ENCODE data around the gene NOXO1. TPM values are rescaled to one million over a fixed set of nuclear protein-coding genes. Genes with fewer than 3 reads are reported as not detected.

NOXO1 gene
- total and polyA plus RNA-seq, 2 experiments from 2014 or later: 2.0 to 2.6 TPM

DNA sequence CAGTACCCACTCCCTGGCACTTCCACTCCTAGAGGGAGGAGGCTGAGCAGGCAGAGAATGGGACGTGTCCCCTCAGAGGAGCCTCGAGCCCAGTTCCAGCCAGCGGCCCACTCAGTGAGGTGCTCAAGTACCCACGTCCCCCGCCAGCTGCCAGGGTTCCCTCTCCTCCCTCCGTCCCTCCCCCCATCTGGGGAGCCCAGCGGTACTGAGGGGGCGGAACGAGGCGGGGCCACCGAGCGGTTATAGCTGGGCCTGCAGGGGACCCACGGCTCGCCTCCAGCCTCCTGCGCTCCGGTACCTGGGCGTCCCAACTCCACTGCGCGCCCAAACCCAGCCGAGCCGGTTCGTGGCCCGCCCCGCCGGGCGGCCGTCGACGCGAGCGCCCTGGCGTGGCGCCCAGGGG is 38.2 kb upstream of the NOXO1 start, which contains the start of gene NPW:
TSS of gene NPW (plus strand) at position 268 of the 403 bp plus-strand sequence.
- TF ChIP-seq ZNF331 (CRISPR knock-in tag; IDR thresholded peaks at IDR 0.05; ENCODE audit: low read depth): no peak
- TF ChIP-seq, protein P1, sequence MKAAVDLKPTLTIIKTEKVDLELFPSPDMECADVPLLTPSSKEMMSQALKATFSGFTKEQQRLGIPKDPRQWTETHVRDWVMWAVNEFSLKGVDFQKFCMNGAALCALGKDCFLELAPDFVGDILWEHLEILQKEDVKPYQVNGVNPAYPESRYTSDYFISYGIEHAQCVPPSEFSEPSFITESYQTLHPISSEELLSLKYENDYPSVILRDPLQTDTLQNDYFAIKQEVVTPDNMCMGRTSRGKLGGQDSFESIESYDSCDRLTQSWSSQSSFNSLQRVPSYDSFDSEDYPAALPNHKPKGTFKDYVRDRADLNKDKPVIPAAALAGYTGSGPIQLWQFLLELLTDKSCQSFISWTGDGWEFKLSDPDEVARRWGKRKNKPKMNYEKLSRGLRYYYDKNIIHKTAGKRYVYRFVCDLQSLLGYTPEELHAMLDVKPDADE (IDR thresholded peaks at IDR 0.05): no peak
- Mint-ChIP-seq H3K4me1 (peaks cover 11% of the 10 kb centered on the region), H3K27ac (no peak within 1 kb of the TSS), H3K4me3 (peak within 1 kb of the TSS; percentile 72), H3K36me3 (ENCODE audit: low read depth) (peaks cover 3% of the 10 kb centered on the region; the same call in 1 of the 3 replicates), H3K9me3 (no peaks in the 10 kb centered on the region), H3K27me3 (ENCODE audit: insufficient read depth, low read depth, poor library complexity) (peaks cover 49% of the 10 kb centered on the region)
- H2AFZ ChIP-seq: peak within 1 kb of the TSS; percentile 74; the same call in 1 of the 2 replicates
- peaks cover 8% of the 10 kb centered on the region for H3F3A ChIP-seq (replicated peaks; ENCODE audit: low read depth)
- peak within 1 kb of the TSS; percentile 85 for H3K4me2 ChIP-seq
- no peaks in the 10 kb centered on the region; the same call in 1 of the 2 replicates for H4K20me1 ChIP-seq (replicated peaks; ENCODE audit: insufficient read depth)
- peak; percentile 68 for DNase-seq (ENCODE audit: low spot score)
- peak within 1 kb of the TSS; percentile 62 for H3K4me3 ChIP-seq
- no peak within 1 kb of the TSS for H3K27ac ChIP-seq (ENCODE audit: low read depth)
- H3K9me2 ChIP-seq (ENCODE audit: insufficient read depth): no peaks in the 10 kb centered on the region
- peak; percentile 31 for ATAC-seq
- H3K36me3 ChIP-seq (ENCODE audit: insufficient read depth): no peaks in the 10 kb centered on the region
- no peaks in the 10 kb centered on the region for H3K79me2 ChIP-seq (replicated peaks; ENCODE audit: insufficient read depth)
- no peaks in the 10 kb centered on the region; the same call in 1 of the 2 replicates for H3K4me1 ChIP-seq (ENCODE audit: insufficient read depth)
- peaks cover 49% of the 10 kb centered on the region for H3K27me3 ChIP-seq (ENCODE audit: insufficient read depth)

DNA sequence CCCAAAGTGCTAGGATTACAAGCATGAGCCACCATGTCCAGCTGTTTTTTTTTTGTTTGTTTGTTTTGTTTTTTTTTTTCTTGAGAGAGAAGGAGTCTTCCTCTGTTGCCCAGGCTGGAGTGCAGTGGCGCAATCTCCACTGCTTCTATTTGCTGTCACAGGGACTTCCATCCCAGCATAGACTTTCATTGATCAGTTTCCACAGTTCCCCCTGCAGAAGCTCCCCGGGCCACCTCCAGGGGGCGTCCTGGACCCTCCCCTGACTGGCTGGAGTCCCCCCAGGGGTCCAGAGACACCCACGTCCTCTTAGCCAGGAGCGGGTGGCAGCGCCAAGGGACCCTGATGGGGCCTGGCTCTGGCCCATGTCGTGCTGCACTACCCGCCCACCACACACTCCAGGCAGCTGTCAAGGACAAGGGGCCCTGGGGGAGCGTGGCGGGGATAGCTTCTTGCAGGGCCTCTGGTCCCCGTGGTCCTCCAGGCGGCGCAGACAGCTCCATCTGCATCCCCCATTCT is 35.2 kb upstream of the NOXO1 start:
- H3K27me3 Mint-ChIP-seq (ENCODE audit: insufficient read depth, low read depth, poor library complexity): peaks cover 37% of the 10 kb centered on the region

DNA sequence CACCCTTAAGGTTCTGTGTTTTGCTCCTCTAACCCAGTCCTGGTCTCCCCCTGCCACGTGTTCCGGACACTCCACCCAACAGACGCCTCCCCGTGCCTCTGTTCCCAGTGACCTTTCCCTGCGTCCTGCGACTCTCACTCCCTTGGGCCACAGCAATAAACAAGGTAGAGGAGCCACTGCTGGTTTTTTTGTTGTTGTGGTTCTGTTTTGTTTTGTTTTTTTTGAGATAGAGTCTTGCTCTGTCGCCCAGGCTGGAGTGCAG is 34.6 kb upstream of the NOXO1 start:
- Histone ChIP-seq H4K20me1 (replicated peaks; ENCODE audit: insufficient read depth) (no peaks in the 10 kb centered on the region; the same call in 1 of the 2 replicates), H2AFZ (no peak overlapping the region), H3K4me3 (no peak overlapping the region), H3K79me2 (replicated peaks; ENCODE audit: insufficient read depth) (no peaks in the 10 kb centered on the region), H3F3A (replicated peaks; ENCODE audit: low read depth) (peaks cover 3% of the 10 kb centered on the region; the same call in 1 of the 2 replicates), H3K27me3 (ENCODE audit: insufficient read depth) (peaks cover 32% of the 10 kb centered on the region), H3K36me3 (ENCODE audit: insufficient read depth) (no peaks in the 10 kb centered on the region), H3K4me1 (ENCODE audit: insufficient read depth) (no peaks in the 10 kb centered on the region), H3K4me2 (no peak overlapping the region), H3K27ac (ENCODE audit: low read depth) (no peak overlapping the region), H3K9me2 (ENCODE audit: insufficient read depth) (no peaks in the 10 kb centered on the region)
- H3K4me3 Mint-ChIP-seq: no peak overlapping the region
- peaks cover 2% of the 10 kb centered on the region; the same call in 1 of the 3 replicates for H3K4me1 Mint-ChIP-seq
- H3K27ac Mint-ChIP-seq: no peak overlapping the region
- peaks cover 31% of the 10 kb centered on the region for H3K27me3 Mint-ChIP-seq (ENCODE audit: insufficient read depth, low read depth, poor library complexity)
- DNase-seq (ENCODE audit: low spot score): no peak
- no peak for ATAC-seq
- H3K9me3 Mint-ChIP-seq: no peaks in the 10 kb centered on the region
- no peaks in the 10 kb centered on the region for H3K36me3 Mint-ChIP-seq (ENCODE audit: low read depth)
- TF ChIP-seq, protein P2, sequence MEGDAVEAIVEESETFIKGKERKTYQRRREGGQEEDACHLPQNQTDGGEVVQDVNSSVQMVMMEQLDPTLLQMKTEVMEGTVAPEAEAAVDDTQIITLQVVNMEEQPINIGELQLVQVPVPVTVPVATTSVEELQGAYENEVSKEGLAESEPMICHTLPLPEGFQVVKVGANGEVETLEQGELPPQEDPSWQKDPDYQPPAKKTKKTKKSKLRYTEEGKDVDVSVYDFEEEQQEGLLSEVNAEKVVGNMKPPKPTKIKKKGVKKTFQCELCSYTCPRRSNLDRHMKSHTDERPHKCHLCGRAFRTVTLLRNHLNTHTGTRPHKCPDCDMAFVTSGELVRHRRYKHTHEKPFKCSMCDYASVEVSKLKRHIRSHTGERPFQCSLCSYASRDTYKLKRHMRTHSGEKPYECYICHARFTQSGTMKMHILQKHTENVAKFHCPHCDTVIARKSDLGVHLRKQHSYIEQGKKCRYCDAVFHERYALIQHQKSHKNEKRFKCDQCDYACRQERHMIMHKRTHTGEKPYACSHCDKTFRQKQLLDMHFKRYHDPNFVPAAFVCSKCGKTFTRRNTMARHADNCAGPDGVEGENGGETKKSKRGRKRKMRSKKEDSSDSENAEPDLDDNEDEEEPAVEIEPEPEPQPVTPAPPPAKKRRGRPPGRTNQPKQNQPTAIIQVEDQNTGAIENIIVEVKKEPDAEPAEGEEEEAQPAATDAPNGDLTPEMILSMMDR (conservative IDR thresholded peaks at IDR 0.05; ENCODE audit: low read depth in 2 of 2): no peak

More for the DNA sequence above, 35.2 kb upstream of the NOXO1 start:
- no peak overlapping the region for H3K27ac ChIP-seq (ENCODE audit: low read depth)
- no peaks in the 10 kb centered on the region for H3K36me3 ChIP-seq (ENCODE audit: insufficient read depth)
- peaks cover 38% of the 10 kb centered on the region for H3K27me3 ChIP-seq (ENCODE audit: insufficient read depth)
- H3K4me3 Mint-ChIP-seq: no peak overlapping the region; the same call in 2 of the 3 replicates
- no peak overlapping the region for H3K27ac Mint-ChIP-seq
- peak; percentile 15 for ATAC-seq
- peaks cover 3% of the 10 kb centered on the region; the same call in 1 of the 2 replicates for H3F3A ChIP-seq (replicated peaks; ENCODE audit: low read depth)
- no peak overlapping the region for H3K4me2 ChIP-seq
- no peaks in the 10 kb centered on the region for H3K79me2 ChIP-seq (replicated peaks; ENCODE audit: insufficient read depth)
- no peak for DNase-seq (ENCODE audit: low spot score)
- H3K9me2 ChIP-seq (ENCODE audit: insufficient read depth): no peaks in the 10 kb centered on the region
- no peaks in the 10 kb centered on the region for H3K36me3 Mint-ChIP-seq (ENCODE audit: low read depth)
- no peak overlapping the region for H2AFZ ChIP-seq
- peaks cover 2% of the 10 kb centered on the region; the same call in 1 of the 3 replicates for H3K4me1 Mint-ChIP-seq
- no peak for TF ChIP-seq ZNF331 (CRISPR knock-in tag; IDR thresholded peaks at IDR 0.05; ENCODE audit: low read depth)
- TF ChIP-seq, protein P2 (conservative IDR thresholded peaks at IDR 0.05; ENCODE audit: low read depth in 2 of 2): peak; percentile 67 to 70
- no peaks in the 10 kb centered on the region for H3K9me3 Mint-ChIP-seq
- no peaks in the 10 kb centered on the region for H3K4me1 ChIP-seq (ENCODE audit: insufficient read depth)
- H3K4me3 ChIP-seq: no peak overlapping the region
- no peaks in the 10 kb centered on the region; the same call in 1 of the 2 replicates for H4K20me1 ChIP-seq (replicated peaks; ENCODE audit: insufficient read depth)

Data from GM23338 (cell line).